Tibial nerve (tissue), 4 donors: ENCODE results near the gene KRT85. TPM values are rescaled to one million over a fixed set of nuclear protein-coding genes. Genes with fewer than 3 reads are reported as not detected.

ENCODE experiments used
- DNase-seq, 2 donors: peaks; one replicate each; pipeline ENCODE4 v3.0.0-alpha.2; 2019; ENCODE audit warnings: low spot score in 2 of 2
- H3K27ac ChIP-seq, 4 donors: fragments of 200-600 bp; sonication (generic) in 3 of 4; one replicate each; pipeline ENCODE4 v1.5.1; 2017 to 2019; ENCODE audit warnings: mild to moderate bottlenecking in 1 of 4
- H3K27me3 ChIP-seq, 2 donors: fragments of 200-600 bp; sonication (generic) in 1 of 2; one replicate each; pipeline versions ENCODE4 v1.5.1 to v1.6.0; 2017 to 2019
- H3K36me3 ChIP-seq, 3 donors: fragments of 200-600 bp; sonication (generic); one replicate each; pipeline ENCODE4 v1.5.1; 2018 to 2019
- H3K4me1 ChIP-seq, 4 donors: fragments of 200-600 bp; sonication (generic) in 3 of 4; one replicate each; pipeline ENCODE4 v1.5.1; 2017 to 2019
- H3K4me3 ChIP-seq, 4 donors: fragments of 200-600 bp; sonication (generic) in 3 of 4; one replicate each; pipeline ENCODE4 v1.5.1; 2017 to 2019; ENCODE audit warnings: mild to moderate bottlenecking in 1 of 4, moderate library complexity in 1 of 4
- H3K9me3 ChIP-seq, 4 donors: fragments of 200-600 bp; sonication (generic) in 3 of 4; one replicate each; pipeline ENCODE4 v1.5.1; 2017 to 2019
- CTCF ChIP-seq, 5 experiments: fragments of 200-600 bp in 3 of 5; fragments of 450-650 bp in 2 of 5; sonication (generic) in 3 of 5; IDR thresholded peaks; one replicate each; pipeline ENCODE4 v1.5.1; 2016 to 2019; ENCODE audit warnings: antibody characterized with exemption in 5 of 5, mild to moderate bottlenecking in 3 of 5, moderate library complexity in 2 of 5
- EP300 ChIP-seq, 2 donors: sonication (generic); formaldehyde crosslinking; IDR thresholded peaks; one replicate each; pipeline ENCODE4 v1.6.1; 2017; ENCODE audit warnings: antibody characterized with exemption in 2 of 2, mild to moderate bottlenecking in 1 of 2
- POLR2A ChIP-seq, 2 donors: fragments of 450-650 bp; IDR thresholded peaks; one replicate each; pipeline ENCODE4 v1.6.1; 2017; ENCODE audit warnings: antibody characterized with exemption in 2 of 2, mild to moderate bottlenecking in 2 of 2, moderate library complexity in 2 of 2
- WGBS, 2 donors: methylation state at CpG; one replicate each; pipeline ENCODE4 v1.1.5; 2018; 5-methylcytosine and 5-hydroxymethylcytosine counted together
- total RNA-seq, 4 donors: library from RNA; depleted of rRNA; stranded (reverse); fragments of >200 nt; gene quantifications; one replicate each; pipeline ENCODE4 v1.1.0, GENCODE V29; 2016

KRT85 gene
- total RNA-seq, 4 donors from 2014 or later = not detected

GRCh38 chr12:52356762-52357580, 10.3 kb downstream of the KRT85 start:
- Histone ChIP-seq H3K9me3 (no peaks in the 10 kb centered on the region), H3K27me3 (peaks cover 0 to 4% of the 10 kb centered on the region in 2 donors), H3K4me1 (peaks cover 0 to 13% (median 2%) of the 10 kb centered on the region in 4 donors), H3K4me3 (no peak overlapping the region), H3K36me3 (no peaks in the 10 kb centered on the region), H3K27ac (no peak overlapping the region)
- DNase-seq = no peak
- WGBS, 2 donors = 87 to 90% methylated on average over 20 of the region's 20 CpGs
- TF ChIP-seq CTCF (IDR thresholded peaks at IDR 0.05) (no peak), POLR2A (IDR thresholded peaks at IDR 0.05) (no peak), EP300 (IDR thresholded peaks at IDR 0.05) (no peak)

GRCh38 chr12:52356031-52356761, 11.1 kb downstream of the KRT85 start:
- 90 to 93% methylated on average over 44 to 56 of the region's 56 CpGs for WGBS, 2 donors
- peaks cover 0 to 18% (median 5%) of the 10 kb centered on the region in 4 donors for H3K4me1 ChIP-seq
- TF ChIP-seq CTCF (IDR thresholded peaks at IDR 0.05) (no peak), POLR2A (IDR thresholded peaks at IDR 0.05) (no peak), EP300 (IDR thresholded peaks at IDR 0.05) (no peak)
- no peaks in the 10 kb centered on the region for H3K36me3 ChIP-seq
- H3K9me3 ChIP-seq = no peaks in the 10 kb centered on the region
- no peak overlapping the region for H3K4me3 ChIP-seq
- no peak overlapping the region for H3K27ac ChIP-seq
- peaks cover 0 to 8% of the 10 kb centered on the region in 2 donors for H3K27me3 ChIP-seq
- DNase-seq = no peak

- H3K4me3 ChIP-seq = no peak overlapping the region
These were observed 12.1 kb downstream of the KRT85 start for GRCh38 chr12:52355176-52355575.

GRCh38 chr12:52354200-52354599, 13.1 kb downstream of the KRT85 start:
- no peak for TF ChIP-seq CTCF (IDR thresholded peaks at IDR 0.05)
- TF ChIP-seq POLR2A (IDR thresholded peaks at IDR 0.05) = no peak
- WGBS, 2 donors = 26 to 41% methylated on average over 5 of the region's 5 CpGs
- Histone ChIP-seq H3K9me3 (no peaks in the 10 kb centered on the region), H3K4me1 (peaks cover 0 to 18% (median 6%) of the 10 kb centered on the region in 4 donors), H3K27me3 (peaks cover 0 to 8% of the 10 kb centered on the region in 2 donors), H3K27ac (no peak overlapping the region), H3K4me3 (no peak overlapping the region), H3K36me3 (no peaks in the 10 kb centered on the region)
- DNase-seq = no peak

More at GRCh38 chr12:52355176-52355575, 12.1 kb downstream of the KRT85 start:
- 89 to 91% methylated on average over 8 of the region's 8 CpGs for WGBS, 2 donors
- no peak for DNase-seq
- TF ChIP-seq EP300 (IDR thresholded peaks at IDR 0.05) = no peak
- TF ChIP-seq CTCF (IDR thresholded peaks at IDR 0.05) = no peak
- TF ChIP-seq POLR2A (IDR thresholded peaks at IDR 0.05) = no peak
- H3K36me3 ChIP-seq = no peaks in the 10 kb centered on the region
- peaks cover 0 to 8% of the 10 kb centered on the region in 2 donors for H3K27me3 ChIP-seq
- H3K9me3 ChIP-seq = no peaks in the 10 kb centered on the region
- peaks cover 0 to 18% (median 6%) of the 10 kb centered on the region in 4 donors for H3K4me1 ChIP-seq
- no peak overlapping the region for H3K27ac ChIP-seq

- no peak overlapping the region for H3K4me3 ChIP-seq
- DNase-seq = no peak
- H3K4me1 ChIP-seq = peaks cover 0 to 18% (median 6%) of the 10 kb centered on the region in 4 donors
- TF ChIP-seq EP300 (IDR thresholded peaks at IDR 0.05) = no peak
- no peak for TF ChIP-seq POLR2A (IDR thresholded peaks at IDR 0.05)
- no peak for TF ChIP-seq CTCF (IDR thresholded peaks at IDR 0.05)
- no peak overlapping the region for H3K27ac ChIP-seq
- WGBS, 2 donors = 60 to 73% methylated on average over 3 of the region's 3 CpGs
- peaks cover 0 to 8% of the 10 kb centered on the region in 2 donors for H3K27me3 ChIP-seq
- H3K36me3 ChIP-seq = no peaks in the 10 kb centered on the region
- no peaks in the 10 kb centered on the region for H3K9me3 ChIP-seq
These were observed 13.5 kb downstream of the KRT85 start for GRCh38 chr12:52353766-52354165.
